SK-N-MC (cell line): Measurements from ENCODE around the gene NEUROD4.
"Not testable (repeated sequence)": the region's sequence is repeated elsewhere in the genome, so short reads cannot be mapped to it uniquely, and the experiment has no call there.

Experiments used
- EZH2 ChIP-seq: fragments of 200-600 bp; sonication (generic); IDR thresholded peaks from one replicate; pipeline ENCODE4 v1.6.1; 2017; ENCODE audit warnings: antibody characterized with exemption
- POLR2AphosphoS5 ChIP-seq: IDR thresholded peaks from 2 replicates; pipeline ENCODE4 v1.6.1; 2012; ENCODE audit warnings: mild to moderate bottlenecking, low read depth, low read length, borderline replicate concordance

GRCh38 chr12:54986773-54987172, 33.0 kb upstream of the NEUROD4 start:
- not testable (repeated sequence) for TF ChIP-seq EZH2, POLR2AphosphoS5
